Stimulated activated CD8-positive, alpha-beta memory T cell treated with anti-CD3 and anti-CD28 coated beads, Interleukin-15, amount 100 ng/mL, for 24 hours (primary cell): Measurements from ENCODE around the gene OS9.

Source experiments
- DNase-seq: peaks from one replicate; pipeline ENCODE4 v3.0.0-alpha.2; 2020; ENCODE audit warnings: low read depth

Gene OS9

GRCh38 chr12:57723630-57723962 lies 29.7 kb downstream of the OS9 start:
- DNase-seq = no peak

GRCh38 chr12:57724003-57724935 lies 30.3 kb downstream of the OS9 start:
- DNase-seq = no peak

- no peak for DNase-seq
Measured at GRCh38 chr12:57724936-57725740, 31.2 kb downstream of the OS9 start.

- no peak for DNase-seq
Measured at GRCh38 chr12:57725851-57726150, 31.9 kb downstream of the OS9 start.

GRCh38 chr12:57726151-57726883 lies 32.4 kb downstream of the OS9 start:
- DNase-seq = no peak

- no peak for DNase-seq
Measured at GRCh38 chr12:57726884-57727757, 33.2 kb downstream of the OS9 start.

- no peak for DNase-seq
Measured at GRCh38 chr12:57727758-57728395, 33.9 kb downstream of the OS9 start.

GRCh38 chr12:57729321-57729844 lies 35.5 kb downstream of the OS9 start:
- DNase-seq = no peak

GRCh38 chr12:57730336-57731067 lies 36.6 kb downstream of the OS9 start:
- no peak for DNase-seq

GRCh38 chr12:57731411-57732080 lies 37.6 kb downstream of the OS9 start:
- no peak for DNase-seq

- no peak for DNase-seq
Measured at GRCh38 chr12:57732270-57732669, 38.3 kb downstream of the OS9 start.

- no peak for DNase-seq
Measured at GRCh38 chr12:57732726-57733593, 39.0 kb downstream of the OS9 start.

GRCh38 chr12:57733928-57734327 lies 40.0 kb downstream of the OS9 start:
- DNase-seq = no peak

GRCh38 chr12:57734591-57734990 lies 40.7 kb downstream of the OS9 start:
- no peak for DNase-seq

- DNase-seq = no peak
Measured at GRCh38 chr12:57735198-57735855, 41.4 kb downstream of the OS9 start.

- no peak for DNase-seq
Measured at GRCh38 chr12:57735952-57736740, 42.2 kb downstream of the OS9 start.

- no peak for DNase-seq
Measured at GRCh38 chr12:57736741-57737466, 43.0 kb downstream of the OS9 start.
